ENCODE results near the gene PTPRD. TPM values are rescaled to one million over a fixed set of nuclear protein-coding genes. Genes with fewer than 3 reads are reported as not detected.

The PTPRD gene
- total RNA-seq, 1 experiment from 2014 or later, result 32.5 TPM

GRCh38 chr9:8940650-8941049 is 1672.2 kb downstream of the PTPRD start:
- no peak overlapping the region for H3K4me2 ChIP-seq (ENCODE audit: insufficient read depth, insufficient read length, low read length)
- H2BK15ac ChIP-seq (ENCODE audit: low read depth, low read length), result no peak overlapping the region
- H3K27ac Mint-ChIP-seq, result no peak overlapping the region
- H4K20me1 ChIP-seq (ENCODE audit: control insufficient read depth, insufficient read depth, insufficient read length), result no peaks in the 10 kb centered on the region
- no peak for TF ChIP-seq CTCF (conservative IDR thresholded peaks at IDR 0.05)
- H2BK120ac ChIP-seq (ENCODE audit: low read depth, low read length, poor library complexity, severe bottlenecking), result no peak overlapping the region
- H3K9me3 Mint-ChIP-seq, result no peaks in the 10 kb centered on the region; a peak in 1 of 5 replicates
- no peak overlapping the region for H4K91ac ChIP-seq (ENCODE audit: insufficient read length, low read depth, low read length)
- no peaks in the 10 kb centered on the region for H3K23me2 ChIP-seq (ENCODE audit: insufficient read length, low read depth, low read length, poor library complexity, severe bottlenecking)
- no peaks in the 10 kb centered on the region for H3K36me3 Mint-ChIP-seq (ENCODE audit: insufficient read depth in 1 of 3, low read depth in 3 of 3)
- no peak overlapping the region for H4K8ac ChIP-seq (replicated peaks; ENCODE audit: insufficient read length, low read depth, low read length)
- H3K9me3 ChIP-seq (ENCODE audit: control insufficient read depth, low read depth, low read length), result no peaks in the 10 kb centered on the region
- H3K27me3 ChIP-seq (ENCODE audit: insufficient read depth, low read length), result no peaks in the 10 kb centered on the region
- no peak overlapping the region for H2BK20ac ChIP-seq (ENCODE audit: low read depth, low read length, poor library complexity, severe bottlenecking)
- no peak overlapping the region for H3K14ac ChIP-seq (ENCODE audit: insufficient read depth, low read length)
- no peak overlapping the region for H3K9ac ChIP-seq (ENCODE audit: extremely low read depth, insufficient read length, low read length)
- H2BK5ac ChIP-seq (ENCODE audit: insufficient read length, low read length), result no peak overlapping the region
- H3T11ph ChIP-seq (ENCODE audit: low read length), result no peak overlapping the region
- no peak overlapping the region for H3K18ac ChIP-seq (ENCODE audit: insufficient read length, low read depth, low read length)
- H2AFZ ChIP-seq (ENCODE audit: low read length), result no peak overlapping the region
- no peak overlapping the region for H4K5ac ChIP-seq (ENCODE audit: insufficient read length, low read depth, low read length)
- no peak overlapping the region for H3K56ac ChIP-seq (ENCODE audit: insufficient read length, low read depth, low read length)
- no peaks in the 10 kb centered on the region for H3K79me1 ChIP-seq (ENCODE audit: insufficient read depth, low read depth, low read length, poor library complexity, severe bottlenecking)
- DNase-seq, result no peak
- no peak overlapping the region for H3K27ac ChIP-seq (ENCODE audit: insufficient read length, low read depth, low read length)
- no peak overlapping the region for H3K4ac ChIP-seq (ENCODE audit: low read depth, low read length)
- no peak overlapping the region for H3K23ac ChIP-seq (ENCODE audit: insufficient read length, low read depth, low read length)
- H3K4me1 ChIP-seq (ENCODE audit: insufficient read depth, low read length), result no peaks in the 10 kb centered on the region
- H2BK12ac ChIP-seq (ENCODE audit: insufficient read length, low read depth, low read length), result no peak overlapping the region
- H2AK5ac ChIP-seq (ENCODE audit: insufficient read length, low read length), result no peak overlapping the region
- no peaks in the 10 kb centered on the region for H3K27me3 Mint-ChIP-seq (ENCODE audit: low read depth)
- H3K79me2 ChIP-seq (ENCODE audit: insufficient read depth, low read length), result no peaks in the 10 kb centered on the region
- no peaks in the 10 kb centered on the region for H3K4me1 Mint-ChIP-seq
- no peak overlapping the region for H3K4me3 Mint-ChIP-seq

Measured in H9 (cell line).